GM12873 (cell line): ENCODE measurements around the gene RIN3.

Source experiments
- CTCF ChIP-seq: IDR thresholded peaks from 2 replicates; pipeline ENCODE4 v1.5.1; 2012; ENCODE audit warnings: low read depth, mild to moderate bottlenecking, moderate library complexity, low read length, control low read depth; ENCODE audit not compliant: insufficient read depth; ENCODE audit errors: missing control alignments

The RIN3 gene

GRCh38 chr14:92677087-92677668, 163.6 kb downstream of the RIN3 start:
- no peak for TF ChIP-seq CTCF

GRCh38 chr14:92677955-92678354, 164.4 kb downstream of the RIN3 start:
- TF ChIP-seq CTCF, result no peak

GRCh38 chr14:92678766-92679165, 165.2 kb downstream of the RIN3 start:
- no peak for TF ChIP-seq CTCF

- no peak for TF ChIP-seq CTCF
Measured at GRCh38 chr14:92679246-92679645, 165.7 kb downstream of the RIN3 start.

- TF ChIP-seq CTCF, result peak; percentile 97
Measured at GRCh38 chr14:92680781-92681650, 167.4 kb downstream of the RIN3 start.

GRCh38 chr14:92683041-92683440, 169.5 kb downstream of the RIN3 start:
- TF ChIP-seq CTCF, result no peak

- TF ChIP-seq CTCF, result no peak
Measured at GRCh38 chr14:92684801-92685560, 171.4 kb downstream of the RIN3 start.
